ENCODE results near the gene PMIS2.

PMIS2 gene

GRCh38 chr19:35556025-35556590 is 29.9 kb upstream of the PMIS2 start:
- DNase-seq (ENCODE audit: low read depth in 2 of 2) = no peak

GRCh38 chr19:35556846-35557538 is 29.0 kb upstream of the PMIS2 start:
- DNase-seq (ENCODE audit: low read depth in 2 of 2) = no peak

DNA sequence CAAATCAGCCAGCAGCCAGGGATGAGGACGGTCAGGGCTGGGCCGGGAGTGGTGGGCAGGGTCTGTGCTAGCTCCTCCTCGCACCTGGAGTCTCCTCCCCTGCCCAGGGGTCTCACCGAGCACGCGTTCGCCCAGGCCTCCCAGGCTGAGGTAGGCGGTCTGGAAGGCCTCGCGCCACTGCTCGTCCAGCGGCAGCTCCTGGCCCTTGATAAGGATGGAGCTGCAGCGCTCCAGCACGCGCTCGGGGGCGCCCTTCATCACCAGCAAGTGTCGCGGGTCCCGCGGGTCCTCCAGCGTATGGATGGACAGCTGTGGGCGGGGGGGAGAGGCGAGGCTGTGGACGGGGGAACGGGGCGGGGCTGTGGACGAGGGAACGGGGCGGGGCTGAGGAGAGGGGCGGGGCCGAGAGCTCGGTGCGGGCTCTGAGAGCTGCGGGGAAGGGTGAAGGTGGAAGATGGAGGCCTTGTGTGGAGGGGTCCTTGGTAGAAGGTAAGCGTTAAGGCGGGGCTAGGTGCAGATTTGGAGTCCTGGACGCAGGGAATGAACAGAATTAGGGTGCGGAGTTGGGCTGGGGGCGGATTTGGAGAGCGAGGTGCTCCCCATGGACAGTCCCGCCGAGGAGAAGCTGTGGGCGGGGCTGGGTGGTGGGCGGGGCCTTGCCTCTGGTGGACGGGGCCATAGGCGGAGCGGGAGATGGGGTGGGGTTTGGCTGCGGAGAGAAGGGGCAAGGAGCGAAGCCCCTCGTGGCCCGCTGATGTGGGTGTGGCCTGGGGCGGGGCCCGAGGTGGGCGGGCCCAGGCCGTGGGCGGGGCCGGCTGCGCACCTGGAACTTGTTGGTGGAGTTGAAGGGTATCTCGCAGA is 28.2 kb upstream of the PMIS2 start:
- DNase-seq (ENCODE audit: low read depth in 2 of 2) = peak; percentile 35 to 46

GRCh38 chr19:35558400-35559280 is 27.3 kb upstream of the PMIS2 start:
- no peak for DNase-seq (ENCODE audit: low read depth in 2 of 2)

GRCh38 chr19:35559281-35559659 is 26.7 kb upstream of the PMIS2 start:
- DNase-seq (ENCODE audit: low read depth in 2 of 2) = no peak

DNA sequence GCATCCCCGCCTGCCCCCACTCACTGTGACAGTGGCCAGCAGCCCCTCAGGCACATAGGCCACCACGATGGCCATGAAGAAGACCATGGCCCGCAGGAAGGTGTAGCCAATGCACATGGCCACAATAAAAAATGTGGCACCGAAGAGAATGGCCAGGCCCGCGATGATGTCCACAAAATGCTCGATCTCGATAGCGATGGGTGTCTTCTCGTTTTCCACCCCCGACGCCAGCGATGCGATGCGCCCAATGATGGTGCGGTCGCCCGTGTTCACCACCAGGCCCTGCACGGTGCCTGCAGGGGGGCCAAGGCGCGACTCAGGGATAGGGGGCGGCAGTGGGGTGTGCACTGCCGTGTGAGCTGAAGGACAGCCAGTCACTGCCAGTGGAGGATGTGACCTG is 26.2 kb upstream of the PMIS2 start:
- DNase-seq (ENCODE audit: low read depth in 2 of 2) = no peak

DNA sequence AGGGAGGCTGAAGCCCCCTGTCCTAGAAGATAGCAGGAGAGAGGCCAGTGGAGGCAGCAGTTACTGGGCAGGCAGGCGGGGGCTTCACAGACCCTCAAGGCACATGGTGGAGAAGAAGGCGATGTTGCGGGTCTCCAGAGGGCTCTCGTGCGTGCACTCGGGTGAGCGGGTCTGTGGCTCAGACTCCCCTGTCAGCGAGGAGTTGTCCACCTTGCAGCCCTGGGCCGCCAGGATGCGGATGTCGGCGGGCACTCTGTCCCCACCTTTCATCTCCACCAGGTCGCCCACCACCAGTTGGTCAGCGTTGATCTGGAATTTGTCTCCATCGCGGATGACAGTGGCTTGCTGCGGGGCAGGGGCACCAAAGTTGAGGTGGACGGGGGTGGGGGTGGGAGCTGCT is 25.7 kb upstream of the PMIS2 start:
- DNase-seq (ENCODE audit: low read depth in 2 of 2) = no peak

DNA sequence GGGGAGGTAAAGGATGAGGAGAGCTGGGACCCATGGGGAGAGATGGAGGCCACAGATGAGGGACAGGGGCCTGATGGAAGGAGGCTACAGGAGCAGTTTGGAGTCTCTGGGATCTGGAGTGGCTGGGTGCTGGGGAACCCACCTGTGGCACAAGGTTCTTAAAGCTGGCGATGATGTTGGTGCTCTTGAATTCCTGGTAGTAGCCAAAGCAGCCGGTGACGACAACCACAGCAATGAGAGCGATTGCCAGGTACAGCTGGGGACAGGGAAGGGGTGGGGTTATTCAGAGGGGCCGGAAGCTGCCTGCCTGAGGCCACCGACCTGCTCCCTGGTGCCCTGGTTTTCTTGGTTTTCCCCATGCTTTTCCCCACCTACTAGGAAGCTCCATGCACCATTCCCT is 25.3 kb upstream of the PMIS2 start:
- no peak for DNase-seq (ENCODE audit: low read depth in 2 of 2)

GRCh38 chr19:35561436-35561835 is 24.5 kb upstream of the PMIS2 start:
- DNase-seq (ENCODE audit: low read depth in 2 of 2) = no peak

DNA sequence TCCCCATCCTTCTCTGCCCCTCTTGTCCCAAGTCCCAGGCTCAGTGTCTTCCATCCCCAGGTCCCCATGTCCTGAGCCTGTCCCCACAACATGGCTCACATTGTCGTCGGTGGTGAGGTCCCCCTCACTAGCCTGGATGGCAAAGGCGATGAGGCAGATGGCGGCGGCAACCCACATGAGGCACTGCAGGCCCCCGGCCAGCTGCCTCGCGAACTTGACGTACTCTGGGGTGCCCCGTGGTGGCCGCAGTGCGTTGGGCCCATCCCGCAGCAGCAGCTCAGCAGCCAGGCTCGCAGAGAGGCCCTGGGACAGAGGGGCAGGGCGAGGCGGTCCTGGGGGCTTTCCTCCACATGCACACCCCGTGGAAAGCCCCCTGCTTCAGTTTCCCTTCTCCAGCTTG is 23.6 kb upstream of the PMIS2 start:
- DNase-seq (ENCODE audit: low read depth in 2 of 2) = no peak

GRCh38 chr19:35562776-35563175 is 23.2 kb upstream of the PMIS2 start:
- no peak for DNase-seq (ENCODE audit: low read depth in 2 of 2)

DNA sequence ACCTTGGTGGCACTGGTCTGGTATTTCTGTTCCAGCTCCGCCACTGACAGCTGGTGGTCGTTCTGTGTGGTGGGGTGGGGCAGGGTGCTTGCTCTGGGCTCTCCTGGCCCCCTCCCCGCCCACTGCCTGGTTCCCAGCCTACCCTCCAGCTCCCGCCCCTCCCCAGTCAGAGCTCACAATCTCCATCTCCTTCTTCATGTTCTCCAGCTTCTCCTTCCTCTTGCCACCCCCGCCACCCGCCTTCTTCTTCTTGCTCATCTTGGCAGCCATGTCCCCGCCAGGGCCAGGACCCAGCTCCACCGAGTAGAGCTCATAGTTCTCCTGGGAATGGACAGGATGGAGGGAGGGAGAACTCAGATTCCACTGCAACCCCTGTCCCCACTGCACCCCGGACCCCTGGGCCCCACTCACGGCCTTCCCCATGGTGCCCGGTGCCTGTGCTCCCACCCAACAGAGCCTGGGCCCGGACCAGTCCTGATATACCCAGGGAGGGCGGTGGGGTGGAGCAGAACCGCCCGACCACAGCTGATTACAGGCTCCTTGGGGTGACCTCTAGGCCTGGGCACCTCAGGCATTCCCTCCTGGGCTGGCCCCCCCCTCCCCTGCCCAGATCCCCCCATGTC is 22.7 kb upstream of the PMIS2 start, which contains the start of gene ATP4A:
Gene ATP4A (minus strand): TSS at position 452 of the 623 bp plus-strand sequence. CDS start 29 bp downstream, at position 423.
- no peak for DNase-seq (ENCODE audit: low read depth in 2 of 2)

GRCh38 chr19:35565016-35565856 is 20.7 kb upstream of the PMIS2 start:
- no peak for DNase-seq (ENCODE audit: low read depth in 2 of 2)

DNA sequence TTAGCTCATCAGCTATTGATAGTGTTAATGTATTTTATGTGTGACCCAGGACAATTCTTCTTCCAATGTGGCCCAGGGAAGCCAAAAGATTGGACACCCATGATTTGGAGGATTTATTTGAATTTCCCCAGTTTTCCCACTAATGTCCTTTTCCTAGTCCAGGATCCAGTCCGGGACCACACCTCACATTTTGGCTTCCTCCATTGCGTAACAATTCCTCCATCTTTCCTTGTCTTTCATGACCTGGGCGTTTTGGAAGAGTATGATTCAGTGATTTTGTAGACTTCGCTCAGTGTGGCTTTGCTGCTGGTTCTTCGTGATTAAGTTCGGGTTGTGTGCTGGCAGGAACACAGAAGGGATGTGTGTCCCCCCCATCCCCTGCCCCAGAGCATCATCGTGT is 19.2 kb upstream of the PMIS2 start:
- no peak for DNase-seq (ENCODE audit: low read depth in 2 of 2)

GRCh38 chr19:35569281-35569781 is 16.6 kb upstream of the PMIS2 start:
- DNase-seq (ENCODE audit: low read depth in 2 of 2) = no peak

GRCh38 chr19:35571406-35571965 is 14.5 kb upstream of the PMIS2 start:
- DNase-seq (ENCODE audit: low read depth in 2 of 2) = no peak

- no peak for DNase-seq (ENCODE audit: low read depth in 2 of 2)
Observed at GRCh38 chr19:35577918-35578317, 8.1 kb upstream of the PMIS2 start.

GRCh38 chr19:35578707-35579106 is 7.3 kb upstream of the PMIS2 start:
- no peak for DNase-seq (ENCODE audit: low read depth in 2 of 2)

DNA sequence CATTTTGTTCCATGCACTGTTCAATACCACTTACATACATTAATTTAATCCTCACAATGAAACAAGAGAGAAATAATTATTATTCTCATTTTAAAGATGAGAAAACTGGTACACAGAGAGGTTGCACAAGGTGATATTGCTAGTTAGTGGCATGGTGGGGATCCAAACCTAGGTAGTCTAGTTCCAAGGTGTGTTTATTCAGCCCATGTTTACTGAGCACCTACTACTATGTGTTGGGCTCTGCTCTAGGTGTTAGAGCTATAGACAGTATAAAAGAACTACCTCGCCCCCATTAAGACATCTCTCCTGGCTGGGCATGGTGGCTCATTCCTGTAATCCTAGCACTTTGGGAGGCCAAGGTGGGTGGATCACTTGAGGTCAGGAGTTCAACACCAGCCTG is 3.2 kb upstream of the PMIS2 start:
- DNase-seq (ENCODE audit: low read depth in 2 of 2) = no peak

- no peak for DNase-seq (ENCODE audit: low read depth in 2 of 2)
Observed at GRCh38 chr19:35587321-35587720, 1.3 kb downstream of the PMIS2 start.

Measured in stimulated activated CD4-positive, alpha-beta T cell treated with anti-CD3 and anti-CD28 coated beads, Interleukin-15, amount 100 ng/mL, for 48 hours (primary cell).